ENCODE measurements around the gene EFNB3.

The EFNB3 gene

DNA sequence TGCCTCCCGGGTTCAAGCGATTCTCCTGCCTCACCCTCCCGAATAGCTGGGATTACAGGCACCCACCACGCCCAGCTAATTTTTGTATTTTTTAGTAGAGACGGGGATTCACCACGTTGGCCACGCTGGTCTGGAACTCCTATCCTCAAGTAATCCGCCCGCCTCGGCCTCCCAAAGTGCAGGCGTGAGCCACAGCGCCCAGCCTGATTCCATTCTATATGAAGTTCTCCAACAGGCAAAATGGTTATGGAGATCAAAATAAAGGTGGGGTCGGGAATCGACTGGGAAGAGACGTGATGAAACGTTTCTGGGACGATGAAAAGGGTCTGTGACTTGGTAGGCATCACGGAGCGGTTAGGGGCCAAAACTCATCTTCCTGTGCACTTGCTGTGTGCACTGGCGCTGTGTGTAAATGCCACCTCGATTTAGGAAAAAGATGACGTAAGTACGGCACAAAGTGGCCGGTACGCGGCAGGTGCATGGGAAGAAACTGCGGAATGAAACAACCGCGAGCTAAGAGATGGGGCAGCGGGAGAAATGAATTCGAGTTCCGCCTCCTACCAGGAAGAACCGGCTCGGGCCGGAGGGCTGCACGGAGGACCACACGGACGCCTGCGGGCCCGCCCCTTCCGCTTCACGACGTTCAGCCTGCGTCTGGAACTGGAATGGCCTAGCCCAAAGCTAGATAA is 19.3 kb upstream of the EFNB3 start:
- no peaks in the 10 kb centered on the region for H3K27me3 ChIP-seq (ENCODE audit: insufficient read depth, low read length)
- H3K9ac ChIP-seq (ENCODE audit: low read depth, low read length), result peak overlapping the region; percentile 99
- H3K27ac ChIP-seq (ENCODE audit: low read length), result peak overlapping the region; percentile 86
- peak overlapping the region; percentile 90 for H3K4me3 ChIP-seq (ENCODE audit: low read length)
- no peaks in the 10 kb centered on the region for H3K9me3 ChIP-seq (ENCODE audit: insufficient read depth, low read depth, low read length)
- peaks cover 27% of the 10 kb centered on the region for H3K36me3 ChIP-seq (ENCODE audit: insufficient read depth, low read depth, low read length)
- H3K4me1 ChIP-seq (ENCODE audit: insufficient read depth, low read length), result peaks cover 15% of the 10 kb centered on the region

DNA sequence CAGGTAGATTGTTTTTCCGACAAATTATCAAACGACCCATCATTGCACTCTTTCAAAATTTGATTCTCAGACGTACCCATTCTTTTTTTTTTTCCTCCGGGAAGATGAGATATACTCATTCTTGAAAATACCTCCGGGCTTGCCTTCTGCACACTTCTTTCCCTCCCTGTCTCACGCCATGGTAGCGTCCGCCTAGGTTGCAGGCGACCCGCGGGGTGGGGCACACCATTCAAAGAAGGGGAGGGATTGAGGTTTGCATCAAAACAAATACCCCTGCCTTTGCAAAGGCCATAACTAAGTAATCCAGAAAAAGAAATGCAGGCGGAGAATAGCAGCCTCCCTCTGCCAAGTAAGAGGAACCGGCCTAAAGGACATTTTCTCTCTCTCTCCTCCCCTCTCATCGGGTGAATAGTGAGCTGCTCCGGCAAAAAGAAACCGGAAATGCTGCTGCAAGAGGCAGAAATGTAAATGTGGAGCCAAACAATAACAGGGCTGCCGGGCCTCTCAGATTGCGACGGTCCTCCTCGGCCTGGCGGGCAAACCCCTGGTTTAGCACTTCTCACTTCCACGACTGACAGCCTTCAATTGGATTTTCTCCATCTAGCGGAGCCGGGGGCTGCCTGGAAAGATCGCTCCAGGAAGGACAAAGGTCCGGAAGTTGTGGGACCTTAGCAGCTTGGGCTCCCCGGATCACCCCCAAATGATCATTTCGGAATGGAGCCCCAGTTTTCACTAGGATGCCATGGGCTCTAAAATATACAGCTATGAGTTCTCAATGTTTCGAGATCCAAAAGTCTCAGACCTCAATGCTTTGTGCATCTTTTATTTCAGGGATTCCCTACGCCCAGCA is 18.6 kb upstream of the EFNB3 start:
- H3K4me1 ChIP-seq (ENCODE audit: insufficient read depth, low read length), result peaks cover 15% of the 10 kb centered on the region
- H3K36me3 ChIP-seq (ENCODE audit: insufficient read depth, low read depth, low read length), result peaks cover 27% of the 10 kb centered on the region
- H3K27me3 ChIP-seq (ENCODE audit: insufficient read depth, low read length), result no peaks in the 10 kb centered on the region
- H3K4me3 ChIP-seq (ENCODE audit: low read length), result peak overlapping the region; percentile 90
- H3K9me3 ChIP-seq (ENCODE audit: insufficient read depth, low read depth, low read length), result no peaks in the 10 kb centered on the region
- peak overlapping the region; percentile 99 for H3K9ac ChIP-seq (ENCODE audit: low read depth, low read length)
- H3K27ac ChIP-seq (ENCODE audit: low read length), result peak overlapping the region; percentile 86

DNA sequence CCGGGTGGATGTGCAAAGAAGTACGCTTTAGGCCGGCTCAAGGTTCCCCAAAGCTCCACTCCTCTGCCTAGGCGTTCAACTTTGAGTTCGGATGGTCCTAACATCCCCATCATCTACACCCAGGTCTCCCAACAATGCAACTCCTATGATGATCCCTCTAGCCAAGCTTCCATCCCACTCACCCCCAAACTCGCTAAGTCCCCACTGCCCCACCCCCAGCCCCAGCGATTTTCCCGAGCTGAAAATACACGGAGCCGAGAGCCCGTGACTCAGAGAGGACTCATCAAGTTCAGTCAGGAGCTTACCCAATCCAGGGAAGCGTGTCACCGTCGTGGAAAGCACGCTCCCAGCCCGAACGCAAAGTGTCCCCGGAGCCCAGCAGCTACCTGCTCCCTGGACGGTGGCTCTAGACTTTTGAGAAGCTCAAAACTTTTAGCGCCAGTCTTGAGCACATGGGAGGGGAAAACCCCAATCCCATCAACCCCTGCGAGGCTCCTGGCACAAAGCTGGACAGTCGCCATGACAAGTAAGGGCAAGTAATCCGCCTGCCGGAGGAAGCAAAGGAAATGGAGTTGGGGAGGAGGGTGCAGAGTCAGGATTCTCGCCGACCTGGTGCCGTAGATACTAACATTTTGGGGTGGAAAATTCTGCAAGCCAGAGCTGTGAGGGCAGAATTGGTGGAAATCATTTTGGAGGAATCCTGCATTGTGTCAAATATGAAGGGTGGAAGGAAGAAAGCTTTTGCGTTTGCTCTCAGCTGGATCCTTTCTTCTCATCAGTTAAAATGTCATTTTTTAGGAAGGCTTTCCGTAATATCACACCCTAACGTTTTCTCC is 17.7 kb upstream of the EFNB3 start, which contains the start of gene TP53:
TP53 (minus strand) TSS at position 419 of the 836 bp plus-strand sequence. CDS start 10,896 bp downstream, outside the sequence.
- Histone ChIP-seq H3K4me1 (ENCODE audit: insufficient read depth, low read length) (peaks cover 15% of the 10 kb centered on the region), H3K36me3 (ENCODE audit: insufficient read depth, low read depth, low read length) (peaks cover 27% of the 10 kb centered on the region), H3K9me3 (ENCODE audit: insufficient read depth, low read depth, low read length) (no peaks in the 10 kb centered on the region), H3K27ac (ENCODE audit: low read length) (peak within 1 kb of the TSS; percentile 86), H3K4me3 (ENCODE audit: low read length) (peak within 1 kb of the TSS; percentile 97), H3K27me3 (ENCODE audit: insufficient read depth, low read length) (no peaks in the 10 kb centered on the region), H3K9ac (ENCODE audit: low read depth, low read length) (peak within 1 kb of the TSS; percentile 99)

DNA sequence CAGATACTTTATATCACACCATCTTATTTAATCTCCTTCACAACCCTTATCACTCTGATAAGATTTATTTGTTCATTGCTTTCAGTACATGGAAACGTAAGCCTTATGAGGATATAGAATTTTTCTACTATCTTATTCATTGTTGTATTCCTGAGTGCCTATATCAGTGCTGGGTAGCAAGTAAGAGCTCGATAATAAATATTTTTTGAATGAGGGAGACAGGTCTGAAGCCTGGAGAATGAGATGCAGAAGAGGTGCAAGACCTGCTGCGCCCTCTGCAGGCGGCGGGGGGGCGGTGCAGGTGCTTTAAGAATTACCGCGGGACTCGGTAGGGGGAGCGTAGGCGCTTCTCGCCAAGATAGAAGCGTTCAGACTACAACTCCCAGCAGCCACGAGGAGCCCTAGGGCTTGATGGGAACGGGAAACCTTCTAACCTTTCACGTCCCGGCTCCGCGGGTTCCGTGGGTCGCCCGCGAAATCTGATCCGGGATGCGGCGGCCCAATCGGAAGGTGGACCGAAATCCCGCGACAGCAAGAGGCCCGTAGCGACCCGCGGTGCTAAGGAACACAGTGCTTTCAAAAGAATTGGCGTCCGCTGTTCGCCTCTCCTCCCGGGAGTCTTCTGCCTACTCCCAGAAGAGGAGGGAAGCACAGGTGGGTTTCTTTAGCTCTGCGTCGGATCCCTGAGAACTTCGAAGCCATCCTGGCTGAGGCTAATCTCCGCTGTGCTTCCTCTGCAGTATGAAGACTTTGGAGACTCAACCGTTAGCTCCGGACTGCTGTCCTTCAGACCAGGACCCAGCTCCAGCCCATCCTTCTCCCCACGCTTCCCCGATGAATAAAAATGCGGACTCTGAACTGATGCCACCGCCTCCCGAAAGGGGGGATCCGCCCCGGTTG is 16.8 kb upstream of the EFNB3 start, which contains the start of gene WRAP53:
WRAP53 (plus strand) TSS at position 570 of the 900 bp plus-strand sequence; CDS start at position 742, 172 bp downstream.
- peaks cover 15% of the 10 kb centered on the region for H3K4me1 ChIP-seq (ENCODE audit: insufficient read depth, low read length)
- peak within 1 kb of the TSS; percentile 99 for H3K9ac ChIP-seq (ENCODE audit: low read depth, low read length)
- H3K4me3 ChIP-seq (ENCODE audit: low read length), result peak within 1 kb of the TSS; percentile 97
- peaks cover 31% of the 10 kb centered on the region for H3K36me3 ChIP-seq (ENCODE audit: insufficient read depth, low read depth, low read length)
- H3K27ac ChIP-seq (ENCODE audit: low read length), result peak within 1 kb of the TSS; percentile 86
- no peaks in the 10 kb centered on the region for H3K27me3 ChIP-seq (ENCODE audit: insufficient read depth, low read length)
- H3K9me3 ChIP-seq (ENCODE audit: insufficient read depth, low read depth, low read length), result no peaks in the 10 kb centered on the region

DNA sequence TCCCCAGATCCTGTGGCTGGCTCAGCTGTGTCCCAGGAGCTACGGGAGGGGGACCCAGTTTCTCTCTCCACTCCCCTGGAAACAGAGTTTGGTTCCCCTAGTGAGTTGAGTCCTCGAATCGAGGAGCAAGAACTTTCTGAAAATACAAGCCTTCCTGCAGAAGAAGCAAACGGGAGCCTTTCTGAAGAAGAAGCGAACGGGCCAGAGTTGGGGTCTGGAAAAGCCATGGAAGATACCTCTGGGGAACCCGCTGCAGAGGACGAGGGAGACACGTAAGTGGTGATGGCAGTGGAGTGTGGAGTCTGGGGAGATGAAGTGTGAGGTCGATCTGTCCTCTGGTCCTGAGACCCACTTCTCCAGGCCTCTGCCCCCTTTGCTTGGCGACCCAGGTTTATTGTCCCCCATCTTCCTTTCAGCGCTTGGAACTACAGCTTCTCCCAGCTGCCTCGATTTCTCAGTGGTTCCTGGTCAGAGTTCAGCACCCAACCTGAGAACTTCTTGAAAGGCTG is 16.1 kb upstream of the EFNB3 start:
- no peaks in the 10 kb centered on the region for H3K27me3 ChIP-seq (ENCODE audit: insufficient read depth, low read length)
- H3K4me3 ChIP-seq (ENCODE audit: low read length), result peak overlapping the region; percentile 97
- peaks cover 15% of the 10 kb centered on the region for H3K4me1 ChIP-seq (ENCODE audit: insufficient read depth, low read length)
- peak overlapping the region; percentile 97 for H3K9ac ChIP-seq (ENCODE audit: low read depth, low read length)
- H3K27ac ChIP-seq (ENCODE audit: low read length), result no peak overlapping the region
- peaks cover 30% of the 10 kb centered on the region for H3K36me3 ChIP-seq (ENCODE audit: insufficient read depth, low read depth, low read length)
- H3K9me3 ChIP-seq (ENCODE audit: insufficient read depth, low read depth, low read length), result no peaks in the 10 kb centered on the region

DNA sequence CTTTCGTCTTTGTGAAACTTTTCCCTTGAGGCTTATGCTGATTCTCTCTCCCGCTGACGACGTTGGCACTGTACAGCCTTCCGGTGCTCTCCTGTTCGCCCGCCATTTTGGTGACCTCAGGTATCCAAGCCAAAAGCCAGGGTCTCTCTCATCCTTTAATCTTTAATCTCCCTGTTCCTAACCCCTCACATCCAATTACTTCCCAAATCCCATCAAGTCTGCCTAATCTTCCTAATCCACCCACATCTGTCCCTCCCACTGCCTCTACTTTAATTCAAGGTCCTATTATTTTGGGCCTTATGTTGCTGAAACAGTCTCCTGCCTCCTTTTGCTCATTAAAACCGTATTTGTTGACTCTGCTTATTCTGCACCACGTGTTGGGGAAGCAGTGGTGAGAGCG is 9.4 kb upstream of the EFNB3 start:
- H3K36me3 ChIP-seq (ENCODE audit: insufficient read depth, low read depth, low read length), result peaks cover 15% of the 10 kb centered on the region; the same call in 1 of the 2 replicates
- no peak overlapping the region for H3K27ac ChIP-seq (ENCODE audit: low read length)
- no peaks in the 10 kb centered on the region for H3K27me3 ChIP-seq (ENCODE audit: insufficient read depth, low read length)
- no peaks in the 10 kb centered on the region for H3K4me1 ChIP-seq (ENCODE audit: insufficient read depth, low read length)
- H3K9ac ChIP-seq (ENCODE audit: low read depth, low read length), result no peak overlapping the region
- no peak overlapping the region for H3K4me3 ChIP-seq (ENCODE audit: low read length)
- no peaks in the 10 kb centered on the region for H3K9me3 ChIP-seq (ENCODE audit: insufficient read depth, low read depth, low read length)

DNA sequence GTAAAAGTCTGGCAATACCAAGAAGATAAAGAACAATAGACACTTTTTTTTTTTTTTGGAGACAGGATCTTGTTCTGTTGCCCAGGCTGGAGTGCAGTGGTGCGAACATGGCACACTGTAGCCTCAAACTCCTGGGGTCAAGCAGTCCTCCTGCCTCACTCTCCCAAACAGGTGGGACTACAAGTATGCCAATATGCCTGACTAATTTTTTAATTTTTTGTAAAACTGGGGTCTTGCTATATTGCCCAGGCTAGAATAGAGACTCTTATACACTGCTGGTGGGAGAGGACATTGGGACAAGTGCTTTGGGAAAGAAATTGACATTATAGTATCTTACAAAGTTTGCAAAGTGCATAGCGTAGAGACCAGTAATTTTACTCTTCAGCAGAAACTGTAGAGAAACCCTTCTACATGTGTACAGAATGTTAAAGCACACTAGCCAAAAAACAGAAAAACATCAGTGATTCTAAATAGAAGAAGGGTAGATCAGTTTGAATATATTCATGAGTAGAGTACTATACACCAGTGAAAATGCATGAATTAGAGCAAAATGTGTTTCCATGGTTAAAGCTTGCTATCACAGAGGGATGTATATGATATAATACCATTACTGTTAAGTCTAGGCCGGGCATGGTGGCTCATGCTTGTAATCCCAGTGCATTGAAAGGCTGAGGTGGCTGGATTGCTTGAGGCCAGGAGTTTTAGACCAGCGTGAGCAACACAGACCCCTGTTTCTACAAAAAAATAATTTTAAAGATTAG is 7.0 kb upstream of the EFNB3 start:
- Histone ChIP-seq H3K36me3 (ENCODE audit: insufficient read depth, low read depth, low read length) (peaks cover 22% of the 10 kb centered on the region; the same call in 1 of the 2 replicates), H3K27me3 (ENCODE audit: insufficient read depth, low read length) (no peaks in the 10 kb centered on the region), H3K4me1 (ENCODE audit: insufficient read depth, low read length) (no peaks in the 10 kb centered on the region), H3K27ac (ENCODE audit: low read length) (no peak overlapping the region), H3K9ac (ENCODE audit: low read depth, low read length) (no peak overlapping the region), H3K4me3 (ENCODE audit: low read length) (no peak overlapping the region), H3K9me3 (ENCODE audit: insufficient read depth, low read depth, low read length) (no peaks in the 10 kb centered on the region)

DNA sequence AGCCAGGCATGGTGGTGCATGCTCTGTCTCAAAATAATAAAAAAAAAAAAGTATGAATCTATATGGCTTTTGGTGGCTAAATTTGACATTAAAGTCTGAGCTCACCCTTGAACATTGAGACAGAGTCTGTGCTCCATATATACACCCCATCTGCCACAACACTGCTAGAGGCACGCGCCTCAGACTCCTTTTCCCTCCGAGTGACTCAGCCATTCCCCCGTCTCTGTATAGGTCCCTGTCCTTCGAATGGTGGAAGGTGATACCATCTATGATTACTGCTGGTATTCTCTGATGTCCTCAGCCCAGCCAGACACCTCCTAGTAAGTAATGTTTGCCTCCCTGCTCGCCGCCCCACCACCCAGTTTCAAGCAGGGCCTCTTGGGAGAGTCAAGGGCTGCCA is 4.5 kb upstream of the EFNB3 start:
- H3K9ac ChIP-seq (ENCODE audit: low read depth, low read length), result no peak overlapping the region
- H3K27ac ChIP-seq (ENCODE audit: low read length), result no peak overlapping the region
- H3K9me3 ChIP-seq (ENCODE audit: insufficient read depth, low read depth, low read length), result no peaks in the 10 kb centered on the region
- H3K4me1 ChIP-seq (ENCODE audit: insufficient read depth, low read length), result peaks cover 3% of the 10 kb centered on the region; the same call in 1 of the 2 replicates
- peaks cover 16% of the 10 kb centered on the region; the same call in 1 of the 2 replicates for H3K36me3 ChIP-seq (ENCODE audit: insufficient read depth, low read depth, low read length)
- no peak overlapping the region for H3K4me3 ChIP-seq (ENCODE audit: low read length)
- H3K27me3 ChIP-seq (ENCODE audit: insufficient read depth, low read length), result peaks cover 9% of the 10 kb centered on the region; the same call in 1 of the 2 replicates

DNA sequence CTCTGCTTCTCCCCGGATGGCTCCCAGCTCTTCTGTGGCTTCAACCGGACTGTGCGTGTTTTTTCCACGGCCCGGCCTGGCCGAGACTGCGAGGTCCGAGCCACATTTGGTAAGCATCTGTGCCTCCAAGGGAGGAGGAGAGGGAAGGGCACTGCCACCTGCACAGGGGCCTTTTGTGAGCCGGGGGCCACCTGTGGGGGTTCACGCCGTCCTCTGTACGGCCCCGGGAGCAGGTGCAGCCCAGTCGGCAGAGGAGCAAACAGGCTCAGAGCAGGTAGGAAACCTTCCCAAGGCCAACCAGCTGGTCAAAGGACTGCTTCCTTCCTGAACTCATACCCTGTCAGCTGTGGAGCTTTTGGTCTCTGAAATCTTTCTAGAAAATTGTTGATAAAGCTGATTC is 3.3 kb upstream of the EFNB3 start:
- no peak overlapping the region for H3K9ac ChIP-seq (ENCODE audit: low read depth, low read length)
- no peak overlapping the region for H3K27ac ChIP-seq (ENCODE audit: low read length)
- no peak overlapping the region for H3K4me3 ChIP-seq (ENCODE audit: low read length)
- H3K27me3 ChIP-seq (ENCODE audit: insufficient read depth, low read length), result peaks cover 20% of the 10 kb centered on the region
- peaks cover 12% of the 10 kb centered on the region; the same call in 1 of the 2 replicates for H3K4me1 ChIP-seq (ENCODE audit: insufficient read depth, low read length)
- no peaks in the 10 kb centered on the region for H3K9me3 ChIP-seq (ENCODE audit: insufficient read depth, low read depth, low read length)
- H3K36me3 ChIP-seq (ENCODE audit: insufficient read depth, low read depth, low read length), result peaks cover 13% of the 10 kb centered on the region; the same call in 1 of the 2 replicates

DNA sequence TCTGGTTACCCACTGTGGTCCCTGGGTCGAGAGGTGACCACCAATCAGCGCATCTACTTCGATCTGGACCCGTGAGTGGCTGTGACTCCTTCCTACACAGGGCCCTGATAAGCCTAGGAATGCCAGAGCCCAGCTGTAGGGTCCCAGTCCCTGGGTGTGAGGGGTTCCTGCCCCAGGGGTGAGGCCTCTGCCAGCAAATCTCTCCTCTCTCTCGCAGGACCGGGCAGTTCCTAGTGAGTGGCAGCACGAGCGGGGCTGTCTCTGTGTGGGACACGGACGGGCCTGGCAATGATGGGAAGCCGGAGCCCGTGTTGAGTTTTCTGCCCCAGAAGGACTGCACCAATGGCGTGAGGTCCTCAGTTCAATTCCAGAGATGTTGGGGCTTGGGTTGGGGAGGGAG is 2.2 kb upstream of the EFNB3 start:
- peaks cover 13% of the 10 kb centered on the region; the same call in 1 of the 2 replicates for H3K36me3 ChIP-seq (ENCODE audit: insufficient read depth, low read depth, low read length)
- peak overlapping the region; percentile 79; the same call in 1 of the 2 replicates for H3K4me3 ChIP-seq (ENCODE audit: low read length)
- H3K9me3 ChIP-seq (ENCODE audit: insufficient read depth, low read depth, low read length), result no peaks in the 10 kb centered on the region
- H3K27me3 ChIP-seq (ENCODE audit: insufficient read depth, low read length), result peaks cover 26% of the 10 kb centered on the region
- H3K9ac ChIP-seq (ENCODE audit: low read depth, low read length), result no peak overlapping the region
- no peak overlapping the region for H3K27ac ChIP-seq (ENCODE audit: low read length)
- peaks cover 12% of the 10 kb centered on the region; the same call in 1 of the 2 replicates for H3K4me1 ChIP-seq (ENCODE audit: insufficient read depth, low read length)

Measured in iPS-20b (cell line).